GM12878 (cell line): Measurements from ENCODE around the gene TNFRSF8. TPM values are rescaled to one million over a fixed set of nuclear protein-coding genes. Genes with fewer than 3 reads are reported as not detected.

Experiments
- ATAC-seq: fragments of 200-7000 bp; cut with Tn5 transposase; 3 replicates; pipeline ENCODE4 v1.9.1; 2020; ENCODE audit warnings: mild to moderate bottlenecking, moderate library complexity
- BruUV-seq: library from RNA; stranded (reverse); fragments of 400-500 nt; replicated peaks from 2 replicates; lab custom pipeline; 2021; lab: Mats Ljungman, UMichigan
- CTCF ChIA-PET: fragments of 300-600 bp; sonication (Branson Sonifier 250); formaldehyde crosslinking; extraction: SDS; loops from one replicate; lab custom pipeline; 2021; ENCODE audit warnings: inconsistent platforms; lab: Yijun Ruan, JAX
- POLR2A ChIA-PET: fragments of 350-600 bp; formaldehyde crosslinking; extraction: SDS; loops from one replicate; lab custom pipeline; 2021; ENCODE audit warnings: inconsistent platforms; lab: Charles Lee
- RAD21 ChIA-PET: fragments of 300-600 bp; sonication (Branson Sonifier 250); formaldehyde crosslinking; loops from one replicate; lab custom pipeline; 2023; ENCODE audit warnings: antibody characterized with exemption; ENCODE audit not compliant: unreplicated experiment; lab: Charles Lee
- SMC1A ChIA-PET: fragments of 300-600 bp; sonication (Branson Sonifier 250); formaldehyde crosslinking; loops from one replicate; lab custom pipeline; 2023; ENCODE audit not compliant: unreplicated experiment, uncharacterized antibody; lab: Charles Lee
- DNase-seq: peaks from one replicate; pipeline ENCODE4 v3.0.0-alpha.2; 2011; ENCODE audit warnings: low read depth, low spot score
- FAIRE-seq: peaks from 3 replicates; lab custom pipeline; 2011; peaks lifted over from hg19 to GRCh38; lab: Jason Lieb, UNC
- H2AFZ ChIP-seq: 2 replicates; pipeline ENCODE4 v1.6.0; 2011; ENCODE audit warnings: low read depth, low read length, control low read depth; ENCODE audit not compliant: control insufficient read depth
- H3K27ac ChIP-seq: 2 replicates; pipeline ENCODE4 v1.5.1; 2011; ENCODE audit warnings: control low read depth; ENCODE audit not compliant: control insufficient read depth, insufficient read depth
- H3K27me3 ChIP-seq, 2 experiments: replicated peaks in 1 of 2; 2 replicates each; pipeline versions ENCODE4 v1.6.0 to v1.6.1; 2011; ENCODE audit warnings: low read length in 1 of 2; ENCODE audit not compliant: control insufficient read depth in 2 of 2, insufficient read depth in 2 of 2
- H3K36me3 ChIP-seq, 2 experiments: 2 replicates each; pipeline ENCODE4 v1.5.1; 2011; ENCODE audit warnings: low read length in 1 of 2; ENCODE audit not compliant: control insufficient read depth in 2 of 2, insufficient read depth in 2 of 2
- H3K4me1 ChIP-seq: 2 replicates; pipeline ENCODE4 v1.6.1; 2011; ENCODE audit warnings: mild to moderate bottlenecking, low read length, moderate library complexity, mixed read lengths; ENCODE audit not compliant: control insufficient read depth, insufficient read depth
- H3K4me2 ChIP-seq: 2 replicates; pipeline ENCODE4 v1.6.0; 2011; ENCODE audit warnings: control low read depth; ENCODE audit not compliant: control insufficient read depth, insufficient read depth
- H3K4me3 ChIP-seq: fragments of 200-600 bp; sonication (generic); 2 replicates; pipeline ENCODE4 v1.5.1; 2016
- H3K79me2 ChIP-seq: 2 replicates; pipeline ENCODE4 v1.6.0; 2011; ENCODE audit warnings: low read length; ENCODE audit not compliant: control insufficient read depth, insufficient read depth
- H3K9ac ChIP-seq: 2 replicates; pipeline ENCODE4 v1.8.0; 2011; ENCODE audit warnings: low read length, control low read depth, mixed read lengths; ENCODE audit not compliant: control insufficient read depth, insufficient read depth
- H3K9me3 ChIP-seq: replicated peaks from 3 replicates; pipeline ENCODE4 v1.5.1; 2011; ENCODE audit warnings: mild to moderate bottlenecking, low read length; ENCODE audit not compliant: control insufficient read depth, insufficient read depth
- H4K20me1 ChIP-seq: 2 replicates; pipeline ENCODE4 v1.6.0; 2011; ENCODE audit not compliant: control insufficient read depth, insufficient read depth
- CBX5 ChIP-seq: sonication (generic); IDR thresholded peaks from 2 replicates; pipeline ENCODE4 v1.6.1; 2016; ENCODE audit warnings: low read depth, moderate library complexity, mild to moderate bottlenecking, inconsistent platforms
- CHD1 ChIP-seq: IDR thresholded peaks from 2 replicates; pipeline ENCODE4 v1.6.1; 2012; ENCODE audit warnings: low read depth, low read length, improper control_type of control experiment
- ETV6 ChIP-seq, 2 experiments: fragments of 450-650 bp in 1 of 2; IDR thresholded peaks in 1 of 2; conservative IDR thresholded peaks in 1 of 2; 2 replicates each; pipeline ENCODE4 v1.6.1; 2014; ENCODE audit warnings: antibody characterized with exemption in 1 of 2, borderline replicate concordance in 1 of 2, low read depth in 1 of 2, mild to moderate bottlenecking in 1 of 2, moderate library complexity in 1 of 2
- GABPA ChIP-seq: IDR thresholded peaks from 2 replicates; pipeline ENCODE4 v1.6.1; 2014; ENCODE audit warnings: antibody characterized with exemption, low read depth, mild to moderate bottlenecking, inconsistent platforms
- HSF1 ChIP-seq: fragments of 150-350 bp; IDR thresholded peaks from 2 replicates; pipeline ENCODE4 v1.6.1; 2014; ENCODE audit warnings: mild to moderate bottlenecking, low read depth, low read length
- KLF5 ChIP-seq: fragments of 450-650 bp; IDR thresholded peaks from 2 replicates; pipeline ENCODE4 v1.6.1; 2014; ENCODE audit warnings: mild to moderate bottlenecking; ENCODE audit not compliant: partially characterized antibody
- NFYA ChIP-seq: IDR thresholded peaks from 2 replicates; pipeline ENCODE4 v1.6.1; 2011; ENCODE audit warnings: low read depth, mild to moderate bottlenecking, low read length, improper control_type of control experiment, borderline replicate concordance
- RUNX3 ChIP-seq: IDR thresholded peaks from 2 replicates; pipeline ENCODE4 v1.6.1; 2012; ENCODE audit warnings: low read length, inconsistent platforms
- SMARCA5 ChIP-seq: fragments of 450-650 bp; IDR thresholded peaks from 2 replicates; pipeline ENCODE4 v1.6.1; 2017; ENCODE audit warnings: mild to moderate bottlenecking
- STAT3 ChIP-seq: IDR thresholded peaks from 2 replicates; pipeline ENCODE4 v1.6.1; 2011; ENCODE audit warnings: low read depth, low read length, improper control_type of control experiment
- ZBTB11 ChIP-seq: fragments of 450-650 bp; formaldehyde crosslinking; IDR thresholded peaks from 2 replicates; pipeline ENCODE4 v1.5.0; 2022; ENCODE audit warnings: mild to moderate bottlenecking, missing genetic modification characterization
- ZNF687 ChIP-seq: fragments of 450-650 bp; IDR thresholded peaks from 2 replicates; pipeline ENCODE4 v1.6.1; 2017; ENCODE audit warnings: mild to moderate bottlenecking, moderate library complexity
- whole genome bisulfite sequencing: methylation state at CpG from one replicate; pipeline ENCODE4 v1.1.6; 2016; ENCODE audit warnings: low lambda C conversion rate; ENCODE audit not compliant: insufficient replicate concordance, insufficient coverage; ENCODE audit errors: missing lambda C conversion rate; 5-methylcytosine and 5-hydroxymethylcytosine counted together
- in situ Hi-C: fragments of 300-500 bp; cut with MboI; formaldehyde crosslinking; loops from 9 replicates; pipeline ENCODE4 v1.14.3; 2018; ENCODE audit warnings: mixed read lengths
- intact Hi-C: fragments of 100-400 bp; cut with micrococcal nuclease; formaldehyde crosslinking; loops from one replicate; pipeline ENCODE4 v1.14.2; 2022; ENCODE audit not compliant: unreplicated experiment
- polyA plus RNA-seq, 11 experiments: library from polyadenylated mRNA; depleted of rRNA in 4 of 11; unstranded in 6 of 11; stranded (reverse) in 5 of 11; fragments of >200 nt; fragmentation: Nextera tagmentation in 4 of 11; fragmentation: Illumina TruSeq in 1 of 11; extraction: Ambion mirVana in 4 of 11; extraction: Trizol in 1 of 11; gene quantifications; 1 replicate in 1 of 11; 2 replicates in 10 of 11; pipeline versions ENCODE4 v1.2.1 to v1.2.3, GENCODE V29; 2011 to 2016; ENCODE audit warnings: inconsistent platforms in 2 of 11, missing spikeins in 2 of 11, low read depth in 1 of 11
- total RNA-seq, 4 experiments: library from RNA; depleted of rRNA in 3 of 4; stranded (reverse); fragments of >200 nt in 3 of 4; fragmentation: Illumina TruSeq in 1 of 4; extraction: Trizol in 1 of 4; gene quantifications; 2 replicates each; pipeline versions ENCODE4 v1.2.1 to v1.2.3, GENCODE V29; 2013 to 2021

TNFRSF8 gene
- total and polyA plus RNA-seq, 10 of the 15 experiments (the other 5 are each of a cell fraction or from before 2014, with no cell fraction given): 9.8 to 114 (median 58.8) TPM

- TF ChIP-seq ZNF687 (0 out of 2 replicates have a peak, but pooled peaks have one; percentile 38), GABPA (peak; percentile 66; the same call in 1 of the 2 replicates), NFYA (no peak), ETV6 (conservative IDR thresholded peaks at IDR 0.05 in 1 of 2, IDR thresholded peaks at IDR 0.05 in 1 of 2; ENCODE audit: borderline replicate concordance in 1 of 2, low read depth in 1 of 2) (peak in 1 of 2 experiments; percentile 78; a peak in 2 of 4 replicates)
Observed at GRCh38 chr1:12081648-12082396, 18.7 kb downstream of the TNFRSF8 start (continued).

- BruUV-seq: TSS peak; percentile 38
- ChIA-PET SMC1A (no interaction called here), POLR2A (no interaction called here), RAD21 (no interaction called here), CTCF (interaction anchor here (0.8 to 1.3 kb wide), 2 partner anchors 43 to 1982 kb away, joined by 3 read pairs; no protein-coding TSS in a partner anchor)
- no peak overlapping the region for H3K4me2 ChIP-seq
- FAIRE-seq: no peak
- no peaks in the 10 kb centered on the region for H4K20me1 ChIP-seq
- no peak for ATAC-seq
- intact Hi-C loops: no loop called here
- H2AFZ ChIP-seq: no peak overlapping the region
- H3K27ac ChIP-seq: no peak overlapping the region
- in situ Hi-C loops: no loop called here
- H3K4me1 ChIP-seq: peaks cover 50% of the 10 kb centered on the region
- 76% methylated on average over 4 of the region's 4 CpGs for WGBS
- peaks cover 80% of the 10 kb centered on the region for H3K79me2 ChIP-seq
- no peak overlapping the region for H3K9ac ChIP-seq
- H3K4me3 ChIP-seq: no peak overlapping the region
- no peak for DNase-seq
- H3K9me3 ChIP-seq: peaks cover 5% of the 10 kb centered on the region; the same call in 2 of the 3 replicates
- H3K36me3 ChIP-seq: peaks cover 9 to 21% of the 10 kb centered on the region in 2 experiments
- H3K27me3 ChIP-seq: no peaks in the 10 kb centered on the region
- TF ChIP-seq CBX5 (peak; percentile 84; the same call in 1 of the 2 replicates), STAT3 (no peak), HSF1 (no peak), SMARCA5 (0 out of 2 replicates have a peak, but pooled peaks have one; percentile 41), NFYA (no peak), RUNX3 (peak; percentile 28; the same call in 1 of the 2 replicates), CHD1 (no peak), KLF5 (peak; percentile 48), ZBTB11 (CRISPR knock-in tag) (no peak)
Observed at GRCh38 chr1:12082988-12083387, 19.9 kb downstream of the TNFRSF8 start.
